Activated CD4-positive, alpha-beta T cell treated with anti-CD3 and anti-CD28 coated beads for 48 hours (primary cell): ENCODE measurements around the gene CENPE.
"Not testable (repeated sequence)": the region's sequence is repeated elsewhere in the genome, so short reads cannot be mapped to it uniquely, and the experiment has no call there.

Experiments used
- DNase-seq: peaks from one replicate; pipeline ENCODE4 v3.0.0-alpha.2; 2020

CENPE gene

GRCh38 chr4:103198111-103198765 lies at the start of gene CENPE:
Gene CENPE, minus strand, starts transcription at chr4:103198343. Its CDS starts 24 bp downstream, at chr4:103198319.
- peak; percentile 91 for DNase-seq

GRCh38 chr4:103244251-103244650 lies 46.1 kb upstream of the CENPE start:
- DNase-seq = no peak

- not testable (repeated sequence) for DNase-seq
These were observed 32.8 kb upstream of the CENPE start for GRCh38 chr4:103230938-103231337.

- not testable (repeated sequence) for DNase-seq
These were observed 25.4 kb upstream of the CENPE start for GRCh38 chr4:103223556-103223955.

- DNase-seq = no peak
These were observed 9.5 kb upstream of the CENPE start for GRCh38 chr4:103207673-103208072.

- DNase-seq = no peak
These were observed 6.0 kb upstream of the CENPE start for GRCh38 chr4:103204111-103204510.

- no peak for DNase-seq
These were observed 3.6 kb upstream of the CENPE start for GRCh38 chr4:103201724-103202123.

GRCh38 chr4:103201253-103201652 lies 3.1 kb upstream of the CENPE start:
- no peak for DNase-seq

- no peak for DNase-seq
These were observed 866 bp upstream of the CENPE start for GRCh38 chr4:103199009-103199408.

GRCh38 chr4:103197765-103198110 lies 405 bp downstream of the CENPE start:
- no peak for DNase-seq

- DNase-seq = no peak
These were observed 4.7 kb downstream of the CENPE start for GRCh38 chr4:103193457-103193856.

GRCh38 chr4:103171006-103171405 lies 27.1 kb downstream of the CENPE start:
- DNase-seq = no peak

- DNase-seq = not testable (repeated sequence)
These were observed 28.4 kb downstream of the CENPE start for GRCh38 chr4:103169750-103170149.

GRCh38 chr4:103168993-103169392 lies 29.1 kb downstream of the CENPE start:
- DNase-seq = no peak

GRCh38 chr4:103162176-103162575 lies 36.0 kb downstream of the CENPE start:
- no peak for DNase-seq

- DNase-seq = no peak
These were observed 39.4 kb downstream of the CENPE start for GRCh38 chr4:103158760-103159159.

- no peak for DNase-seq
These were observed 42.0 kb downstream of the CENPE start for GRCh38 chr4:103156106-103156505.

- no peak for DNase-seq
These were observed 45.8 kb downstream of the CENPE start for GRCh38 chr4:103152381-103152780.

- DNase-seq = no peak
These were observed 47.5 kb downstream of the CENPE start for GRCh38 chr4:103150677-103151076.

- no peak for DNase-seq
These were observed 53.2 kb downstream of the CENPE start for GRCh38 chr4:103144926-103145325.

- DNase-seq = no peak
These were observed 60.7 kb downstream of the CENPE start for GRCh38 chr4:103137446-103137827.

- DNase-seq = no peak
These were observed 61.3 kb downstream of the CENPE start for GRCh38 chr4:103136671-103137445.

- DNase-seq = no peak
These were observed 69.0 kb downstream of the CENPE start for GRCh38 chr4:103129174-103129573.

GRCh38 chr4:103126126-103126525 lies 72.0 kb downstream of the CENPE start:
- DNase-seq = no peak

GRCh38 chr4:103123114-103123513 lies 75.0 kb downstream of the CENPE start:
- no peak for DNase-seq
